ENCODE results near the gene PRRC2C.
"Not testable (repeated sequence)": the region's sequence is repeated elsewhere in the genome, so short reads cannot be mapped to it uniquely, and the experiment has no call there.

PRRC2C gene

GRCh38 chr1:171590022-171590421 is 104.7 kb downstream of the PRRC2C start:
- DNase-seq (no peak), ATAC-seq (no peak)
- H3K27ac Mint-ChIP-seq: peak overlapping the region in 1 of 2 donors; percentile 46
- H3K27me3 Mint-ChIP-seq: no peaks in the 10 kb centered on the region
- no peak overlapping the region for H3K4me3 Mint-ChIP-seq
- H3K4me1 Mint-ChIP-seq: peaks cover 16% of the 10 kb centered on the region
- H3K9me3 Mint-ChIP-seq: no peaks in the 10 kb centered on the region

- no peak overlapping the region for H3K27ac Mint-ChIP-seq
- ATAC-seq (no peak), DNase-seq (no peak)
- no peak overlapping the region for H3K4me3 Mint-ChIP-seq
- no peaks in the 10 kb centered on the region for H3K4me1 Mint-ChIP-seq
- H3K27me3 Mint-ChIP-seq: no peaks in the 10 kb centered on the region
- peaks cover 0 to 5% of the 10 kb centered on the region in 2 donors for H3K9me3 Mint-ChIP-seq
Observed at GRCh38 chr1:171595324-171595723, 110.0 kb downstream of the PRRC2C start.

- H3K27me3 Mint-ChIP-seq: no peaks in the 10 kb centered on the region
- no peak overlapping the region for H3K4me3 Mint-ChIP-seq
- no peak for ATAC-seq
- H3K4me1 Mint-ChIP-seq: peaks cover 2% of the 10 kb centered on the region
- peaks cover 0 to 5% of the 10 kb centered on the region in 2 donors for H3K9me3 Mint-ChIP-seq
- no peak for DNase-seq
- no peak overlapping the region for H3K27ac Mint-ChIP-seq
Observed at GRCh38 chr1:171596119-171596518, 110.8 kb downstream of the PRRC2C start.

GRCh38 chr1:171596705-171597104 is 111.4 kb downstream of the PRRC2C start:
- Mint-ChIP-seq H3K27ac (no peak overlapping the region), H3K9me3 (peaks cover 0 to 5% of the 10 kb centered on the region in 2 donors), H3K27me3 (no peaks in the 10 kb centered on the region), H3K4me1 (peaks cover 6% of the 10 kb centered on the region), H3K4me3 (no peak overlapping the region)
- DNase-seq (no peak), ATAC-seq (no peak)

DNA sequence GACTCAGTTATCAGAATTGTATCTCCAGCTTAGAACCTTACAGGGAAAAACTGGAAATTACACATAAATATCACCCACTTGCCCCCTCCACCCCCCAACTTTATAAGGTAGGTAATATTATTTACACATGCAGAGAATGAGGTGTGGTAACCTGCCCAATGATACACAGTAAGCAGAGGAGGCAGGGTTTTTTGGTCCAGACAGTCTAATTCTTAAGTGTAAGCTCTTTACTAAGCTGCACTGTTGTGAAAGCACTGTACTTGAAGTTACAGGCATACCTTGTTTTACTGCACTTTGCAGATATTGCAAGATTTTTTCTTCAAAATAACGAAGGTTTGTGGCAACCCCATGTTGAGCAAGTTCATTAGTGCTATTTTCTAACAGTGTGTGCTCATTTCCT is 111.9 kb downstream of the PRRC2C start:
- H3K4me3 Mint-ChIP-seq: no peak overlapping the region
- H3K27ac Mint-ChIP-seq: peak overlapping the region in 1 of 2 donors; percentile 34
- H3K4me1 Mint-ChIP-seq: peaks cover 6% of the 10 kb centered on the region
- no peak for DNase-seq
- peaks cover 0 to 5% of the 10 kb centered on the region in 2 donors for H3K9me3 Mint-ChIP-seq
- H3K27me3 Mint-ChIP-seq: no peaks in the 10 kb centered on the region
- no peak for ATAC-seq

DNA sequence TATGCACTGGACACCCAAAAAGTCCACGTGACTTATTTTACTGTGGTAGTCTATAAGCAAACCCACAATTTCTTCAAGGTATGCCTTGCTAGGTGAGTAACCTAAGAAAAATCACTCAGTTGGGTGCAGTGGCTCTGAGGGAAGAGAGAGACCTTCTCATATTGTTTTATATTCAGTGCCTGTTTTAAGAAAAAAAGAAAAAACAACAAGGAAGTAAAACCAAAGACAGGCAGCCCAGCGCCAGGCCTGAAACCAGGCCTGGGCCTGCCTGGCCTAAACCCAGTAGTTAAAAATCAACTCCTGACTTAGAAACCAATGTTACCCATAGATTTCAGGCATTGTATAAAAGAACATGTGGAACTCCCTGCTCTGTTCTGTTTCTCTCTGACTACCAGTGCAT is 115.0 kb downstream of the PRRC2C start:
- H3K27ac Mint-ChIP-seq, H3K27me3 Mint-ChIP-seq, ATAC-seq, H3K9me3 Mint-ChIP-seq, H3K4me1 Mint-ChIP-seq, H3K4me3 Mint-ChIP-seq, DNase-seq: not testable (repeated sequence)

DNA sequence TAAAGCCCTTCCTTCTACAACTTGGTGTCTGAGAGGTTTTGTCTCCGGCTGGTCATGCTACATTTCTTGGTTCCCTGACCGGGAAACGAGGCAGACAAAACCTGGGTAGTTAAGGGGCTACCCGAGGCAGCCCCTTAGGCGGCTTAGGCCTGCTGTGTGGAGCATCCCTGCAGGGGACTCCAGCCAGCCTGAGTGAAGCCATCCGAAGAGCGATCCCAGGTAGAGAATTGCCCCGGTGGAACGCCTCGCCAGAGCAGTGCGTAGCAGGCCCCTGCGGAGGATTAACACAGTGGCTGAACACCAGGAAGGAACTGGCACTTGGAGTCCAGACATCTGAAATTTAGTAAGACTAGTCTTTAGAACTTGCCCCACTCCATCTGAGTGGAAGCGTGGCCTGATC is 115.5 kb downstream of the PRRC2C start:
- peaks cover 6% of the 10 kb centered on the region for H3K4me1 Mint-ChIP-seq
- DNase-seq (no peak), ATAC-seq (no peak)
- peak overlapping the region in 1 of 2 donors; percentile 3 for H3K27ac Mint-ChIP-seq
- H3K9me3 Mint-ChIP-seq: peaks cover 0 to 5% of the 10 kb centered on the region in 2 donors
- H3K27me3 Mint-ChIP-seq: no peaks in the 10 kb centered on the region
- no peak overlapping the region for H3K4me3 Mint-ChIP-seq

DNA sequence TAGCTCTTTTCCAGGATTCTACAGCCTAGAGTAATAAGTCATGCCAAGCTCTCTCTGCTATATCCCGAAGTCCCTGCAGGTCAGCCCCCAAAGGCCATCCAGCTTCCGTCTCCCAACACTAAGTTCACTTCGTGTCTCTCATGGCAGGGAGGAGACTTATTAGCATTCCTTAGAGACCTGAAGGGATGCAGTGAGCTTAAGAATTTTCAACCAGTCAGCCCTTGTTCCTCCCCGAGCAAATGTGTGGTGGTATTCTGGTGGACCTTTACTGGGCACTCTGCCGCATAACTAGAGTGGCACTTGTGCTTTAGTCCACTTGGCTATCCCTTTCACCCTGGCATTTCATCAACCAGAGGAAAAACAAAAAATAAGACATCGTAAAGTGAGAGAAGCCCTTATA is 117.7 kb downstream of the PRRC2C start:
- H3K9me3 Mint-ChIP-seq, ATAC-seq, H3K27me3 Mint-ChIP-seq, H3K27ac Mint-ChIP-seq, DNase-seq, H3K4me1 Mint-ChIP-seq, H3K4me3 Mint-ChIP-seq: not testable (repeated sequence)

DNA sequence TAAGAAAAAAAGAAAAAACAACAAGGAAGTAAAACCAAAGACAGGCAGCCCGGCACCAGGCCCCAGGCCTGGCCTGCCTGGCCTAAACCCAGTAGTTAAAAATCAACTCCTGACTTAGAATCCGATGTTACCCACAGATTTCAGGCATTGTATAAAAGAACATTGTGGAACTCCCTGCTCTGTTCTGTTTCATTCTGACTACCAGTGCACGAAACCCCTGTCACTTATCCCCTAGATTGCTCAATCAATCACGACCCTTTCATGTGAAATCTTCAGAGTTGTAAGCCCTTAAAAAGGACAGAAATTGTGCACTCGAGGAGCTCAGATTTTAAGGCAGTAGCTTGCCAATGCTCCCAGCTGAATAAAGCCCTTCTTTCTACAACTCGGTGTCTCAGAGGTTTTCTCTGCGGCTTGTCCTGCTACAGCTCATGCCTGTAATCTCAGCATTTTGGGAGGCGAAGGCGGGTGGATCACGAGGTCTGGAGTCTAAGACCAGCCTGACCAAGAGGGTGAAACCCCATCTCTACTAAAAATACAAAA is 121.1 kb downstream of the PRRC2C start:
- ATAC-seq: no peak
- no peak overlapping the region for H3K27ac Mint-ChIP-seq
- H3K9me3 Mint-ChIP-seq: no peaks in the 10 kb centered on the region
- H3K27me3 Mint-ChIP-seq: no peaks in the 10 kb centered on the region
- H3K4me3 Mint-ChIP-seq: no peak overlapping the region
- H3K4me1 Mint-ChIP-seq: no peaks in the 10 kb centered on the region
- DNase-seq: no peak

DNA sequence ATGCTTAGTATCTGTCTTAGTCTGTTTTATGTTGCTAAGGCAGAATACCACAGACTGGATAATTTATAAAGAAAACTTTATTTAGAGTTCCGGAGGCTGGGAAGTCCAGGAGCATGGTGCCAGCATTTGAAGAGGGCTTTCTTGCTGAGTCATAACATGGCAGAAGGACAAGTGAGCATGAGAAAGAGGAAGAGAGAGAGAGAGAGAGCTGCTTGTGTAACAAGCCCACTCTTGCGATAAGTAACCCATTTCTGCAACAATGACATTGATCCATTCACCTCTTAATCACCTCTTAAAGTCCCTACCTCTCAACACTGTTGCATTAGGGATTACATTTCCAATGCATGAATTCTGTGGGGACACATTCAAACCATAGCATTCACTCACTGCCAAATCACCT is 125.1 kb downstream of the PRRC2C start:
- no peaks in the 10 kb centered on the region for H3K4me1 Mint-ChIP-seq
- H3K27me3 Mint-ChIP-seq: no peaks in the 10 kb centered on the region
- ATAC-seq: no peak
- DNase-seq: no peak
- H3K27ac Mint-ChIP-seq: no peak overlapping the region
- no peaks in the 10 kb centered on the region for H3K9me3 Mint-ChIP-seq
- H3K4me3 Mint-ChIP-seq: no peak overlapping the region

DNA sequence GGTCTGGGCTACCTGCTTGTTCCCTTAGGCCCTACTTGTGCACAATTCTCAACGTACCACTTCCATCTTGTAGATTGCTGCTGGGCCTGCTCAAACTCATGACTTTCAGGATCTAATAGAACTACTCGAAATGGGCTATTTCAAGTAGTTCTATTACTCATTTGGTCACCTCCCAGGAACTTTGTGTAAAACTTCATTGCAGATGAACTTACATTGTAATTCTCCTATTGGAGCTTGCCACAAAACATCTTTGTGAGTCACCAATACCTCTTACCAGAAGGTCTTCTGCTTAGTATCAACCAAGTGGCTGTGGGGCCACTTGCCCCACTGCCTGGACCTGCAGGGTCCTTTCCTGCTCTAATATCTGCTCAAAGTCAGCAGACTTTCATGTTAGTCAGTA is 126.0 kb downstream of the PRRC2C start:
- no peaks in the 10 kb centered on the region for H3K9me3 Mint-ChIP-seq
- H3K27me3 Mint-ChIP-seq: no peaks in the 10 kb centered on the region
- no peaks in the 10 kb centered on the region for H3K4me1 Mint-ChIP-seq
- no peak for DNase-seq
- no peak overlapping the region for H3K4me3 Mint-ChIP-seq
- ATAC-seq: no peak
- H3K27ac Mint-ChIP-seq: no peak overlapping the region

DNA sequence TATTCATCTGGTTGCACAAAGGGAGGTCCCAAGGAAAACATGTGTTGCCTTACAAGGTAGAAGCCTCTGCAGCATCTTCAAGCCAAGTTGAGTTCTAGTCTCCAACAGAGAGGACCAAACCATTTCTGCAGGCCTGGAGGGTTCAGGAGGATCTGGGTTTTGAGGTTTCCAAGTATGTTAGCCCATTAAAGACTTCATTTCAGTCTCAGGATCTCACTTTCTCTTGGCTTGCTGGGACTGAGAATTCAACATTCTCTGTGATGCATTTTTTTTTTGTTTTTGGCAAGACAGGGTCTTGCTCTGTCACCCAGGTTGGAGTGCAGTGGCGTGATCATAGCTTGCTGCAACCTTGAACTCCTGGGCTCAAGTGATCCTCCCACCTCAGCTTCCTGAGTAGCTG is 128.0 kb downstream of the PRRC2C start:
- no peaks in the 10 kb centered on the region for H3K27me3 Mint-ChIP-seq
- no peaks in the 10 kb centered on the region for H3K4me1 Mint-ChIP-seq

DNA sequence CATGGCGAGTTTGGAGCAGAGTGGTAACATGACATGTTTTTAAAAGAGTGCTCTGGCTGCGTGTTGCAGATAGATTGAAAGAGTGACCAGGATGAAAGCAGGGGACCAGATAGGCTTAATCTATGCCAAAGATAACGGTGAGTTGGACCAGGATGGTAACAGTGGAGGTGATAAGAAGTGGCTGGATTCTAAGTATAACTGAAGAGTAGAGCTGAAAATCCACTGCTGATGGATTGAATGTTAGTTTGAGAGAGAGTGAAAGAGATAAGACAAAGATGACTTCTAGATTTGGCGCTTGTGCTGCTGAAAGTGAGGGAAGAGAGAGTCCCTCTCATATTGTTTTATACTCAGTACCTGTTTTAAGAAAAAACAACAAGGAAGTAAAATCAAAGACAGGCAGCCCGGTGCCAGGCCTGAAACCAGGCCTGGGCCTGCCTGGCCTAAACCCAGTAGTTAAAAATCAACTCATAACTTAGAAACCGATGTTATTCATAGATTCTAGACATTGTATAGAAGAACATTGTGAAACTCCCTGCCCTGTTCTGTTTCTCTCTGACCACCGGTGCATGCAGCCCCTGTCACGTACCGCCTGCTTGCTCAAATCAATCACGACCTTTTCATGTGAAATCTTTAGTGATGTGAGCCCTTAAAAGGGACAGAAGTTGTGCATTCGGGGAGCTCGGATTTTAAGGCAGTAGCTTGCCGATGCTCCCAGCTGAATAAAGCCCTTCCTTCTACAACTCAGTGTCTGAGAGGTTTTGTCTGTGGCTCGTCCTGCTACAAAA is 130.0 kb downstream of the PRRC2C start:
- not testable (repeated sequence) for H3K9me3 Mint-ChIP-seq, ATAC-seq

More for the DNA sequence above, 128.0 kb downstream of the PRRC2C start:
- Mint-ChIP-seq H3K27ac (no peak overlapping the region), H3K9me3 (no peaks in the 10 kb centered on the region), H3K4me3 (no peak overlapping the region)
- DNase-seq (no peak), ATAC-seq (no peak)

DNA sequence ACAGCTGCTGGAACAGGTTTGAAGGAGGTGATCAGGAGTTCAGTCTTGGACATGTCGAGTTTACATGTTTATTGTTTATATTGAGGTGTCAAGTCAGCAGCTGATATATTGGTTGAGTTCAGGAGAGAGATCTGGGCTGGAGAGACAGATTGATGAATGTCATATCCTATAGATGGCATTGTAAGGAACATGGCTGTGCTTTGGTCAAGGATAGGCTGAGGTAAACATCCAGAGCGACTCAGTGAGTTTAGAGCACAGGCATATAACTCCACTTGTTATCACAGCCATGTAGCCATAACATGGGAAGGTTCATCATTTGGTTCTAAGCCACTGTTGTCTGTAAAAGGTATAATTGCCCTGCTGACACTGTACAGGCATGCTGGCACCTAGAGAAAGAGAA is 131.3 kb downstream of the PRRC2C start:
- DNase-seq: no peak
- H3K4me1 Mint-ChIP-seq: no peaks in the 10 kb centered on the region
- no peaks in the 10 kb centered on the region for H3K27me3 Mint-ChIP-seq

More for the DNA sequence above, 130.0 kb downstream of the PRRC2C start:
- H3K27me3 Mint-ChIP-seq, DNase-seq, H3K4me1 Mint-ChIP-seq, H3K4me3 Mint-ChIP-seq, H3K27ac Mint-ChIP-seq: not testable (repeated sequence)

GRCh38 chr1:171622152-171622462 is 136.8 kb downstream of the PRRC2C start, which contains the start of gene MYOCOS:
Gene MYOCOS (plus strand): TSS chr1:171622243. CDS start chr1:171623884, 1,641 bp downstream.
- H3K4me1 Mint-ChIP-seq: no peaks in the 10 kb centered on the region
- no peaks in the 10 kb centered on the region for H3K9me3 Mint-ChIP-seq
- no peak for DNase-seq
- ATAC-seq: no peak
- peaks cover 7% of the 10 kb centered on the region for H3K27me3 Mint-ChIP-seq
- H3K4me3 Mint-ChIP-seq: no peak within 1 kb of the TSS
- peak within 1 kb of the TSS in 1 of 2 donors; percentile 40 for H3K27ac Mint-ChIP-seq

More for the DNA sequence above, 131.3 kb downstream of the PRRC2C start:
- Mint-ChIP-seq H3K27ac (no peak overlapping the region), H3K9me3 (no peaks in the 10 kb centered on the region), H3K4me3 (no peak overlapping the region)
- ATAC-seq: no peak

- Mint-ChIP-seq H3K9me3 (no peaks in the 10 kb centered on the region), H3K4me3 (no peak overlapping the region), H3K27me3 (peaks cover 7% of the 10 kb centered on the region), H3K4me1 (no peaks in the 10 kb centered on the region), H3K27ac (no peak overlapping the region)
- DNase-seq (no peak), ATAC-seq (no peak)
Observed at GRCh38 chr1:171623651-171624331, 138.5 kb downstream of the PRRC2C start.

Data from stimulated activated naive CD8-positive, alpha-beta T cell treated with anti-CD3 and anti-CD28 coated beads, Interleukin-15, amount 100 ng/mL, for 72 hours (primary cell).